ENCODE measurements around the gene KCNJ6. TPM values are rescaled to one million over a fixed set of nuclear protein-coding genes. Genes with fewer than 3 reads are reported as not detected.

The KCNJ6 gene
- total RNA-seq, 1 experiment from 2014 or later, result 1.2 TPM

- H3K4me3 Mint-ChIP-seq, result peak overlapping the region; percentile 21 to 56; a peak in 2 of 5 replicates
- Histone ChIP-seq H3T11ph (ENCODE audit: low read length) (no peak overlapping the region), H3K23me2 (ENCODE audit: insufficient read length, low read depth, low read length, poor library complexity, severe bottlenecking) (peaks cover 3% of the 10 kb centered on the region), H3K9ac (ENCODE audit: extremely low read depth, insufficient read length, low read length) (no peak overlapping the region), H3K27me3 (ENCODE audit: insufficient read depth, low read length) (no peaks in the 10 kb centered on the region), H3K23ac (ENCODE audit: insufficient read length, low read depth, low read length) (no peak overlapping the region), H2BK12ac (ENCODE audit: insufficient read length, low read depth, low read length) (no peak overlapping the region), H3K4ac (ENCODE audit: low read depth, low read length) (no peak overlapping the region), H2AFZ (ENCODE audit: low read length) (no peak overlapping the region), H4K5ac (ENCODE audit: insufficient read length, low read depth, low read length) (no peak overlapping the region), H3K4me2 (ENCODE audit: insufficient read depth, insufficient read length, low read length) (no peak overlapping the region), H4K91ac (ENCODE audit: insufficient read length, low read depth, low read length) (no peak overlapping the region), H3K9me3 (ENCODE audit: control insufficient read depth, low read depth, low read length) (no peaks in the 10 kb centered on the region), H3K79me2 (ENCODE audit: insufficient read depth, low read length) (no peaks in the 10 kb centered on the region), H3K14ac (ENCODE audit: insufficient read depth, low read length) (peak overlapping the region; percentile 79), H2BK20ac (ENCODE audit: low read depth, low read length, poor library complexity, severe bottlenecking) (no peak overlapping the region), H4K8ac (replicated peaks; ENCODE audit: insufficient read length, low read depth, low read length) (no peak overlapping the region), H3K27ac (ENCODE audit: insufficient read length, low read depth, low read length) (no peak overlapping the region), H3K18ac (ENCODE audit: insufficient read length, low read depth, low read length) (peak overlapping the region; percentile 66), H2BK120ac (ENCODE audit: low read depth, low read length, poor library complexity, severe bottlenecking) (no peak overlapping the region), H3K56ac (ENCODE audit: insufficient read length, low read depth, low read length) (no peak overlapping the region), H2AK5ac (ENCODE audit: insufficient read length, low read length) (no peak overlapping the region), H2BK5ac (ENCODE audit: insufficient read length, low read length) (no peak overlapping the region), H3K79me1 (ENCODE audit: insufficient read depth, low read depth, low read length, poor library complexity, severe bottlenecking) (no peaks in the 10 kb centered on the region), H4K20me1 (ENCODE audit: control insufficient read depth, insufficient read depth, insufficient read length) (no peaks in the 10 kb centered on the region), H2BK15ac (ENCODE audit: low read depth, low read length) (no peak overlapping the region), H3K4me1 (ENCODE audit: insufficient read depth, low read length) (peaks cover 4% of the 10 kb centered on the region; the same call in 1 of the 2 replicates)
- WGBS (ENCODE audit: extremely low coverage, insufficient read length, low lambda C conversion rate), result no CpG with 5 or more reads among the region's 67 CpGs
- H3K36me3 Mint-ChIP-seq (ENCODE audit: insufficient read depth in 1 of 3, low read depth in 3 of 3), result no peaks in the 10 kb centered on the region; a peak in 1 of 7 replicates
- TF ChIP-seq, protein P1, sequence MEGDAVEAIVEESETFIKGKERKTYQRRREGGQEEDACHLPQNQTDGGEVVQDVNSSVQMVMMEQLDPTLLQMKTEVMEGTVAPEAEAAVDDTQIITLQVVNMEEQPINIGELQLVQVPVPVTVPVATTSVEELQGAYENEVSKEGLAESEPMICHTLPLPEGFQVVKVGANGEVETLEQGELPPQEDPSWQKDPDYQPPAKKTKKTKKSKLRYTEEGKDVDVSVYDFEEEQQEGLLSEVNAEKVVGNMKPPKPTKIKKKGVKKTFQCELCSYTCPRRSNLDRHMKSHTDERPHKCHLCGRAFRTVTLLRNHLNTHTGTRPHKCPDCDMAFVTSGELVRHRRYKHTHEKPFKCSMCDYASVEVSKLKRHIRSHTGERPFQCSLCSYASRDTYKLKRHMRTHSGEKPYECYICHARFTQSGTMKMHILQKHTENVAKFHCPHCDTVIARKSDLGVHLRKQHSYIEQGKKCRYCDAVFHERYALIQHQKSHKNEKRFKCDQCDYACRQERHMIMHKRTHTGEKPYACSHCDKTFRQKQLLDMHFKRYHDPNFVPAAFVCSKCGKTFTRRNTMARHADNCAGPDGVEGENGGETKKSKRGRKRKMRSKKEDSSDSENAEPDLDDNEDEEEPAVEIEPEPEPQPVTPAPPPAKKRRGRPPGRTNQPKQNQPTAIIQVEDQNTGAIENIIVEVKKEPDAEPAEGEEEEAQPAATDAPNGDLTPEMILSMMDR (conservative IDR thresholded peaks at IDR 0.05), result peak; percentile 18; the same call in 1 of the 3 replicates
- DNase-seq, result peak; percentile 93
- no peaks in the 10 kb centered on the region for H3K9me3 Mint-ChIP-seq
- peak overlapping the region in 1 of 3 experiments; percentile 35; a peak in 3 of 7 replicates for H3K27ac Mint-ChIP-seq
- peaks cover 14 to 21% of the 10 kb centered on the region in 2 experiments for H3K4me1 Mint-ChIP-seq
- H3K27me3 Mint-ChIP-seq (ENCODE audit: low read depth), result peaks cover 15% of the 10 kb centered on the region
Observed at GRCh38 chr21:37563641-37564340, 352.5 kb downstream of the KCNJ6 start.

Data from H9 (cell line).